Measurements from ENCODE around the gene PDGFB. TPM values are rescaled to one million over a fixed set of nuclear protein-coding genes. Genes with fewer than 3 reads are reported as not detected.

The PDGFB gene
- total and polyA plus RNA-seq, 2 of the 4 experiments (the other 2 are of a cell fraction), result 0.07 TPM; not detected in 1

DNA sequence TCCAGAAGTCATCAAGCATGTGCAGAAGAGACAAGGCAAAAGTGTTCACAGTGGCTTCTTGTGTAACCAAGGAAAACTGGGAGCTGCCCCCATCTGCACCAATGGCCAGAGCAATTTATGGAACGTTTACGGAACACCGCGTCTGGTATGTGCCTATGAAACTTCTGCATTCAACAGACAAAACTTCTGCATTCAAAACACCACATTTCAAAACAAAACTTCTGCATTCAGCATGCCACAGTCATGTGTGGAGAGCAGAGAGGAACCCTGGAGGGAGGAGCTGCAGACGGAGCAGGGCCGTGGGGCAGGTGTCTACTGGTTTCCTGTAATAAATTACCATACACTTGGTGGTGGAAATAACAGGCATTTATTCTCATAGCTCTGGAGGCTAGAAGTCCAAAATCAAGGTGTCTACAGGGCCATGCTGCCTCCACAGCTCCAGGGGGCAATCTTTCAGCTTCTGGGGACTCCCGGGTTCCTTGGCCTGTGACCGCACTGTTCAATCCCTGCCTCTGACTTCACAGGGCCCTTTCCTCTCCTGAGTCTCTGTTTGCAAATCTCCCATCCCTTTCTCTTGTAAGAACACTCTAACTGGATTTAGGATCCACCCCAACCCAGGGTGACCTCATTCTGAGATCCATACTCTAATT lies 42.4 kb upstream of the PDGFB start:
- ATAC-seq (ENCODE audit: low read depth), result peak; percentile 22
- no peak for TF ChIP-seq FOS (IDR thresholded peaks at IDR 0.05; ENCODE audit: low read depth, low read length)
- no peak for TF ChIP-seq MXI1 (IDR thresholded peaks at IDR 0.05; ENCODE audit: borderline replicate concordance, low read depth, low read length)
- TF ChIP-seq, protein P1, sequence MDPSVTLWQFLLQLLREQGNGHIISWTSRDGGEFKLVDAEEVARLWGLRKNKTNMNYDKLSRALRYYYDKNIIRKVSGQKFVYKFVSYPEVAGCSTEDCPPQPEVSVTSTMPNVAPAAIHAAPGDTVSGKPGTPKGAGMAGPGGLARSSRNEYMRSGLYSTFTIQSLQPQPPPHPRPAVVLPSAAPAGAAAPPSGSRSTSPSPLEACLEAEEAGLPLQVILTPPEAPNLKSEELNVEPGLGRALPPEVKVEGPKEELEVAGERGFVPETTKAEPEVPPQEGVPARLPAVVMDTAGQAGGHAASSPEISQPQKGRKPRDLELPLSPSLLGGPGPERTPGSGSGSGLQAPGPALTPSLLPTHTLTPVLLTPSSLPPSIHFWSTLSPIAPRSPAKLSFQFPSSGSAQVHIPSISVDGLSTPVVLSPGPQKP (IDR thresholded peaks at IDR 0.05; ENCODE audit: borderline replicate concordance, low read depth, low read length), result no peak
- no peak for TF ChIP-seq NFE2L2 (IDR thresholded peaks at IDR 0.05; ENCODE audit: low read depth, low read length)

More for the DNA sequence above, 42.4 kb upstream of the PDGFB start:
- no peak overlapping the region for H4K91ac ChIP-seq (ENCODE audit: insufficient read depth, low read depth, low read length)
- no peak for DNase-seq
- BruUV-seq (replicated peaks), result no TSS peak
- H4K5ac ChIP-seq (ENCODE audit: low read depth, low read length), result no peak overlapping the region
- no peak overlapping the region for H3K23ac ChIP-seq (ENCODE audit: low read depth, low read length)
- H3K56ac ChIP-seq (ENCODE audit: extremely low read depth, insufficient read depth, low read length), result 0 out of 2 replicates have a peak overlapping the region, but pooled peaks have one; percentile 10
- H2BK120ac ChIP-seq (ENCODE audit: low read depth, low read length), result peak overlapping the region; percentile 59; the same call in 1 of the 2 replicates
- peak overlapping the region; percentile 50; the same call in 1 of the 2 replicates for H3K4ac ChIP-seq (ENCODE audit: low read depth, low read length)
- no peak overlapping the region for H3K4me2 ChIP-seq (ENCODE audit: low read depth, low read length)
- no peak overlapping the region for H2BK5ac ChIP-seq (ENCODE audit: low read depth, low read length, poor library complexity, severe bottlenecking)
- ChIA-PET CTCF (no interaction called here), POLR2A (ENCODE audit: unreplicated experiment) (interaction anchor here (0.6 kb wide), 1 partner anchor 34 kb away, joined by 11 read pairs; no protein-coding TSS in a partner anchor)
- H3K4me1 ChIP-seq (ENCODE audit: control insufficient read depth, insufficient read depth, low read length), result peaks cover 28% of the 10 kb centered on the region
- H3K27me3 ChIP-seq (ENCODE audit: control insufficient read depth, insufficient read depth, low read length), result no peaks in the 10 kb centered on the region; the same call in 1 of the 2 replicates
- H2AFZ ChIP-seq (replicated peaks; ENCODE audit: low read length, poor library complexity), result no peak overlapping the region
- peaks cover 13% of the 10 kb centered on the region for H3K9me1 ChIP-seq (ENCODE audit: insufficient read depth, low read length)
- H2BK15ac ChIP-seq (ENCODE audit: low read depth, low read length), result no peak overlapping the region
- no peak overlapping the region for H2AK5ac ChIP-seq (ENCODE audit: low read depth, low read length)
- peak overlapping the region; percentile 16; the same call in 1 of the 2 replicates for H3K14ac ChIP-seq (replicated peaks; ENCODE audit: low read depth, low read length)
- no peak overlapping the region for H3K9ac ChIP-seq (ENCODE audit: low read depth, low read length)
- H4K20me1 ChIP-seq (ENCODE audit: insufficient read depth, low read length), result no peaks in the 10 kb centered on the region
- in situ Hi-C loops (cut with MboI; ENCODE audit: low sequenced_read_pairs), result no loop called here
- no peak overlapping the region for H3K18ac ChIP-seq (ENCODE audit: low read depth, low read length)
- no peaks in the 10 kb centered on the region for H3K36me3 ChIP-seq (ENCODE audit: control insufficient read depth, insufficient read depth, low read length)
- 100% methylated on average over 1 of the region's 8 CpGs; no CpG with 5 or more reads in 1 of the 2 experiments for WGBS, 2 experiments (ENCODE audit: extremely low coverage in 2 of 2, insufficient read length in 1 of 2)
- H4K8ac ChIP-seq (ENCODE audit: low read depth in 2 of 2, low read length in 2 of 2), result no peak overlapping the region; a peak in 1 of 4 replicates
- no peak overlapping the region for H3K27ac ChIP-seq (ENCODE audit: insufficient read depth, low read length)
- H2AK9ac ChIP-seq (replicated peaks; ENCODE audit: low read depth, low read length, poor library complexity), result no peak overlapping the region
- dilution Hi-C loops (cut with HindIII; ENCODE audit: low sequenced_read_pairs, unreplicated experiment), result no loop called here
- H3K79me1 ChIP-seq (ENCODE audit: low read depth in 1 of 2, low read length in 2 of 2), result no peaks in the 10 kb centered on the region
- no peak overlapping the region for H3K4me3 ChIP-seq (ENCODE audit: insufficient read depth, low read depth, low read length)
- peaks cover 8% of the 10 kb centered on the region for H3K9me3 ChIP-seq (ENCODE audit: control insufficient read depth, insufficient read depth, low read length)
- intact Hi-C loops (cut with micrococcal nuclease), result no loop called here
- peak overlapping the region; percentile 72; the same call in 1 of the 2 replicates for H2BK20ac ChIP-seq (ENCODE audit: low read depth, low read length)

All from IMR-90 (cell line).